Vagina (tissue), 2 donors: ENCODE results near the gene TSNAXIP1. TPM values are rescaled to one million over a fixed set of nuclear protein-coding genes. Genes with fewer than 3 reads are reported as not detected.
"Not testable (repeated sequence)": the region's sequence is repeated elsewhere in the genome, so short reads cannot be mapped to it uniquely, and the experiment has no call there.

Source experiments
- DNase-seq, 2 donors: peaks; one replicate each; pipeline ENCODE4 v3.0.0-alpha.2; 2017; ENCODE audit errors: extremely low spot score in 2 of 2
- H3K27ac ChIP-seq: fragments of 200-600 bp; sonication (generic); one replicate; pipeline ENCODE4 v1.5.1; 2019
- H3K27me3 ChIP-seq: fragments of 200-600 bp; sonication (generic); one replicate; pipeline ENCODE4 v1.5.1; 2019
- H3K36me3 ChIP-seq, 2 donors: fragments of 200-600 bp; sonication (generic); one replicate each; pipeline ENCODE4 v1.5.1; 2017 to 2019
- H3K4me1 ChIP-seq: fragments of 200-600 bp; sonication (generic); one replicate; pipeline ENCODE4 v1.5.1; 2019
- H3K4me3 ChIP-seq, 2 donors: fragments of 200-600 bp; sonication (generic); 1 replicate in 1 of 2; 2 replicates in 1 of 2; pipeline ENCODE4 v1.5.1; 2016 to 2019
- H3K9me3 ChIP-seq: fragments of 200-600 bp; sonication (generic); one replicate; pipeline ENCODE4 v1.5.1; 2019
- POLR2A ChIP-seq, 2 donors: fragments of 450-650 bp; IDR thresholded peaks; one replicate each; pipeline ENCODE4 v1.6.1; 2017; ENCODE audit warnings: antibody characterized with exemption in 2 of 2, mild to moderate bottlenecking in 2 of 2, moderate library complexity in 2 of 2
- POLR2AphosphoS5 ChIP-seq, 2 donors: sonication (generic); formaldehyde crosslinking; IDR thresholded peaks; one replicate each; pipeline ENCODE4 v1.9.0; 2017; ENCODE audit warnings: antibody characterized with exemption in 2 of 2, mild to moderate bottlenecking in 2 of 2, low read depth in 1 of 2; ENCODE audit not compliant: insufficient read depth in 1 of 2
- intact Hi-C: fragments of 100-400 bp; cut with DNase I; formaldehyde crosslinking; loops from one replicate; pipeline ENCODE4 v1.15.1; 2023
- total RNA-seq: library from RNA; depleted of rRNA; stranded (reverse); fragments of >200 nt; gene quantifications from one replicate; pipeline ENCODE4 v1.2.3, GENCODE V29; 2016
- TF ChIP-seq, protein P1 (sequence below), 3 experiments: fragments of 450-650 bp in 2 of 3; fragments of 200-600 bp in 1 of 3; sonication (generic) in 1 of 3; IDR thresholded peaks; one replicate each; pipeline ENCODE4 v1.5.1; 2017 to 2019; ENCODE audit warnings: antibody characterized with exemption in 3 of 3, mild to moderate bottlenecking in 2 of 3, moderate library complexity in 2 of 3

Gene TSNAXIP1
- total RNA-seq, 1 donor from 2014 or later = not detected

- TF ChIP-seq, protein P1, sequence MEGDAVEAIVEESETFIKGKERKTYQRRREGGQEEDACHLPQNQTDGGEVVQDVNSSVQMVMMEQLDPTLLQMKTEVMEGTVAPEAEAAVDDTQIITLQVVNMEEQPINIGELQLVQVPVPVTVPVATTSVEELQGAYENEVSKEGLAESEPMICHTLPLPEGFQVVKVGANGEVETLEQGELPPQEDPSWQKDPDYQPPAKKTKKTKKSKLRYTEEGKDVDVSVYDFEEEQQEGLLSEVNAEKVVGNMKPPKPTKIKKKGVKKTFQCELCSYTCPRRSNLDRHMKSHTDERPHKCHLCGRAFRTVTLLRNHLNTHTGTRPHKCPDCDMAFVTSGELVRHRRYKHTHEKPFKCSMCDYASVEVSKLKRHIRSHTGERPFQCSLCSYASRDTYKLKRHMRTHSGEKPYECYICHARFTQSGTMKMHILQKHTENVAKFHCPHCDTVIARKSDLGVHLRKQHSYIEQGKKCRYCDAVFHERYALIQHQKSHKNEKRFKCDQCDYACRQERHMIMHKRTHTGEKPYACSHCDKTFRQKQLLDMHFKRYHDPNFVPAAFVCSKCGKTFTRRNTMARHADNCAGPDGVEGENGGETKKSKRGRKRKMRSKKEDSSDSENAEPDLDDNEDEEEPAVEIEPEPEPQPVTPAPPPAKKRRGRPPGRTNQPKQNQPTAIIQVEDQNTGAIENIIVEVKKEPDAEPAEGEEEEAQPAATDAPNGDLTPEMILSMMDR (IDR thresholded peaks at IDR 0.05) = no peak
- peak in 1 of 2 donors; percentile 29 for TF ChIP-seq POLR2AphosphoS5 (IDR thresholded peaks at IDR 0.05; ENCODE audit: insufficient read depth in 1 of 2, low read depth in 1 of 2)
- Histone ChIP-seq H3K4me1 (peaks cover 67% of the 10 kb centered on the region), H3K27ac (peak overlapping the region; percentile 79), H3K4me3 (no peak overlapping the region), H3K9me3 (no peaks in the 10 kb centered on the region), H3K36me3 (peaks cover 0 to 5% of the 10 kb centered on the region in 2 donors), H3K27me3 (no peaks in the 10 kb centered on the region)
- intact Hi-C loops = no loop called here
- DNase-seq = no peak
These were observed 54.1 kb downstream of the TSNAXIP1 start for GRCh38 chr16:67860589-67861398.

GRCh38 chr16:67861877-67862276, 55.2 kb downstream of the TSNAXIP1 start:
- H3K4me3 ChIP-seq = no peak overlapping the region
- DNase-seq = no peak
- no peaks in the 10 kb centered on the region for H3K9me3 ChIP-seq
- TF ChIP-seq, protein P1 (IDR thresholded peaks at IDR 0.05) = no peak
- TF ChIP-seq POLR2AphosphoS5 (IDR thresholded peaks at IDR 0.05; ENCODE audit: insufficient read depth in 1 of 2, low read depth in 1 of 2) = no peak
- H3K36me3 ChIP-seq = peaks cover 0 to 10% of the 10 kb centered on the region in 2 donors
- H3K4me1 ChIP-seq = peaks cover 56% of the 10 kb centered on the region
- H3K27me3 ChIP-seq = no peaks in the 10 kb centered on the region
- H3K27ac ChIP-seq = peak overlapping the region; percentile 79
- intact Hi-C loops = no loop called here

- peaks cover 46% of the 10 kb centered on the region for H3K4me1 ChIP-seq
- peaks cover 0 to 20% of the 10 kb centered on the region in 2 donors for H3K36me3 ChIP-seq
- no peaks in the 10 kb centered on the region for H3K9me3 ChIP-seq
- no peak overlapping the region for H3K4me3 ChIP-seq
- no peaks in the 10 kb centered on the region for H3K27me3 ChIP-seq
- intact Hi-C loops = no loop called here
- TF ChIP-seq, protein P1 (IDR thresholded peaks at IDR 0.05) = no peak
- TF ChIP-seq POLR2AphosphoS5 (IDR thresholded peaks at IDR 0.05; ENCODE audit: insufficient read depth in 1 of 2, low read depth in 1 of 2) (peak in 1 of 2 donors; percentile 58), POLR2A (IDR thresholded peaks at IDR 0.05) (no peak)
- peak overlapping the region; percentile 79 for H3K27ac ChIP-seq
- DNase-seq = no peak
These were observed 56.2 kb downstream of the TSNAXIP1 start for GRCh38 chr16:67862623-67863583.

GRCh38 chr16:67864044-67864443, 57.4 kb downstream of the TSNAXIP1 start:
- intact Hi-C loops, H3K9me3 ChIP-seq, H3K4me3 ChIP-seq, H3K27me3 ChIP-seq, DNase-seq: not testable (repeated sequence)
- Histone ChIP-seq H3K27ac (peak overlapping the region; percentile 79), H3K4me1 (peaks cover 37% of the 10 kb centered on the region), H3K36me3 (peaks cover 0 to 31% of the 10 kb centered on the region in 2 donors)

GRCh38 chr16:67864594-67864993, 57.9 kb downstream of the TSNAXIP1 start:
- Histone ChIP-seq H3K9me3 (no peaks in the 10 kb centered on the region), H3K27me3 (no peaks in the 10 kb centered on the region), H3K27ac (no peak overlapping the region), H3K36me3 (peaks cover 0 to 37% of the 10 kb centered on the region in 2 donors), H3K4me1 (peaks cover 37% of the 10 kb centered on the region), H3K4me3 (no peak overlapping the region)
- TF ChIP-seq POLR2AphosphoS5 (IDR thresholded peaks at IDR 0.05; ENCODE audit: insufficient read depth in 1 of 2, low read depth in 1 of 2) = no peak
- TF ChIP-seq, protein P1 (IDR thresholded peaks at IDR 0.05) = no peak
- TF ChIP-seq POLR2A (IDR thresholded peaks at IDR 0.05) = no peak
- no peak for DNase-seq
- intact Hi-C loops = no loop called here
